NAMALWA (cell line): ENCODE data around the gene PKP2.

Source experiments
- DNase-seq: peaks from one replicate; pipeline ENCODE4 v3.0.0-alpha.2; 2015; ENCODE audit warnings: low spot score

Gene PKP2

GRCh38 chr12:32896432-32897280 lies at the start of gene PKP2:
TSS of gene PKP2 (minus strand) at chr12:32896777. CDS start at chr12:32896731, 46 bp downstream.
- no peak for DNase-seq

GRCh38 chr12:32944195-32944594 lies 47.6 kb upstream of the PKP2 start:
- DNase-seq = no peak

GRCh38 chr12:32939801-32940200 lies 43.2 kb upstream of the PKP2 start:
- no peak for DNase-seq

GRCh38 chr12:32926963-32927362 lies 30.4 kb upstream of the PKP2 start:
- DNase-seq = no peak

GRCh38 chr12:32926356-32926755 lies 29.8 kb upstream of the PKP2 start:
- no peak for DNase-seq

- no peak for DNase-seq
These were observed 26.1 kb upstream of the PKP2 start for GRCh38 chr12:32922546-32923297.

GRCh38 chr12:32921397-32921796 lies 24.8 kb upstream of the PKP2 start:
- DNase-seq = no peak

- DNase-seq = no peak
These were observed 24.0 kb upstream of the PKP2 start for GRCh38 chr12:32920506-32921085.

GRCh38 chr12:32918890-32919801 lies 22.6 kb upstream of the PKP2 start:
- DNase-seq = peak; percentile 42

GRCh38 chr12:32917094-32917611 lies 20.6 kb upstream of the PKP2 start:
- no peak for DNase-seq

- DNase-seq = no peak
These were observed 11.4 kb upstream of the PKP2 start for GRCh38 chr12:32907898-32908476.

- DNase-seq = no peak
These were observed 10.6 kb upstream of the PKP2 start for GRCh38 chr12:32907166-32907565.

- no peak for DNase-seq
These were observed 10.0 kb upstream of the PKP2 start for GRCh38 chr12:32906399-32907165.

GRCh38 chr12:32903763-32904162 lies 7.2 kb upstream of the PKP2 start:
- DNase-seq = no peak

GRCh38 chr12:32903318-32903717 lies 6.7 kb upstream of the PKP2 start:
- no peak for DNase-seq

GRCh38 chr12:32902287-32902997 lies 5.9 kb upstream of the PKP2 start:
- no peak for DNase-seq

GRCh38 chr12:32901553-32901952 lies 5.0 kb upstream of the PKP2 start:
- no peak for DNase-seq

- no peak for DNase-seq
These were observed 1.4 kb upstream of the PKP2 start for GRCh38 chr12:32897687-32898573.

GRCh38 chr12:32897281-32897610 lies 669 bp upstream of the PKP2 start:
- no peak for DNase-seq
